ENCODE results near the gene NR2F1. TPM values are rescaled to one million over a fixed set of nuclear protein-coding genes. Genes with fewer than 3 reads are reported as not detected.

The NR2F1 gene
- polyA plus RNA-seq, 1 donor from 2014 or later, result 2.1 TPM

DNA sequence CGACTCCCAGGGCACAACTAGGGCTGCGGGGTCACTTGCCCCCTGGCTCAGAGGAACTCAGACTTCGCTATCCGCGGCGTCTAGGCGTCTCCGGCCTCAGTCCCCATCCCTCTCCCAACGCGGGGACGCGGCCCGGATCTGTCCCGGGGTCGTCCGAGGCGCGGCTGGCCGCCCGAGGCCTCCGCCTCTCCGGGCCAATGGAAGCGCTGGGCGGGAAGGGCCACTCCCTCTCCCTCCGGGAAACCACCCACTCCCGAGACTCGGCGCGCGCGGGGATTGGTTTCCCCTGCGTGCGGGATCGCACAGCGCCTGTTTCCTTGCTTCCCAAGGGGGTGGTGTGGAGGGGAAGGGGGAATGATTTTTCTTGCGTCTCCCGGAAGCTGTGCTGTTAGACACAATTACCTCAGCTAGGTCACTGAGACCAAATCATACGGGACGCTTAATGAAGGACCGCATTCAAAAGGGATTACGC lies 38.3 kb downstream of the NR2F1 start:
- Histone ChIP-seq H3K9ac (ENCODE audit: low read length) (peak overlapping the region; percentile 40), H3K79me2 (replicated peaks; ENCODE audit: insufficient read depth, low read length) (no peaks in the 10 kb centered on the region), H3K27ac (ENCODE audit: low read length) (peak overlapping the region; percentile 78), H3K9me3 (ENCODE audit: low read length) (no peaks in the 10 kb centered on the region), H3K36me3 (ENCODE audit: insufficient read depth, low read length) (no peaks in the 10 kb centered on the region), H3K9me2 (ENCODE audit: insufficient read depth, low read length) (no peaks in the 10 kb centered on the region), H3K4me3 (ENCODE audit: low read length) (peak overlapping the region; percentile 69), H2AFZ (ENCODE audit: low read depth, low read length) (no peak overlapping the region), H4K20me1 (ENCODE audit: insufficient read depth) (no peaks in the 10 kb centered on the region), H3K27me3 (ENCODE audit: insufficient read depth, low read depth, low read length) (peaks cover 45% of the 10 kb centered on the region), H3K4me2 (ENCODE audit: low read length) (peak overlapping the region; percentile 77), H3F3A (ENCODE audit: insufficient read depth, low read length, poor library complexity, severe bottlenecking) (peaks cover 3% of the 10 kb centered on the region)
- TF ChIP-seq, protein P1, sequence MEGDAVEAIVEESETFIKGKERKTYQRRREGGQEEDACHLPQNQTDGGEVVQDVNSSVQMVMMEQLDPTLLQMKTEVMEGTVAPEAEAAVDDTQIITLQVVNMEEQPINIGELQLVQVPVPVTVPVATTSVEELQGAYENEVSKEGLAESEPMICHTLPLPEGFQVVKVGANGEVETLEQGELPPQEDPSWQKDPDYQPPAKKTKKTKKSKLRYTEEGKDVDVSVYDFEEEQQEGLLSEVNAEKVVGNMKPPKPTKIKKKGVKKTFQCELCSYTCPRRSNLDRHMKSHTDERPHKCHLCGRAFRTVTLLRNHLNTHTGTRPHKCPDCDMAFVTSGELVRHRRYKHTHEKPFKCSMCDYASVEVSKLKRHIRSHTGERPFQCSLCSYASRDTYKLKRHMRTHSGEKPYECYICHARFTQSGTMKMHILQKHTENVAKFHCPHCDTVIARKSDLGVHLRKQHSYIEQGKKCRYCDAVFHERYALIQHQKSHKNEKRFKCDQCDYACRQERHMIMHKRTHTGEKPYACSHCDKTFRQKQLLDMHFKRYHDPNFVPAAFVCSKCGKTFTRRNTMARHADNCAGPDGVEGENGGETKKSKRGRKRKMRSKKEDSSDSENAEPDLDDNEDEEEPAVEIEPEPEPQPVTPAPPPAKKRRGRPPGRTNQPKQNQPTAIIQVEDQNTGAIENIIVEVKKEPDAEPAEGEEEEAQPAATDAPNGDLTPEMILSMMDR (IDR thresholded peaks at IDR 0.05; ENCODE audit: poor library complexity, severe bottlenecking), result no peak
- no peak for TF ChIP-seq EZH2 (IDR thresholded peaks at IDR 0.05; ENCODE audit: borderline replicate concordance, insufficient read depth, low read length, poor library complexity, severe bottlenecking)
- no peak for TF ChIP-seq REST (IDR thresholded peaks at IDR 0.05; ENCODE audit: borderline replicate concordance)
- TF ChIP-seq MXI1 (conservative IDR thresholded peaks at IDR 0.05; ENCODE audit: poor library complexity, severe bottlenecking), result no peak
- no peak for TF ChIP-seq TAF1 (IDR thresholded peaks at IDR 0.05; ENCODE audit: low read depth)
- no peak for TF ChIP-seq POLR2AphosphoS5 (IDR thresholded peaks at IDR 0.05)

- TF ChIP-seq, protein P1 (IDR thresholded peaks at IDR 0.05; ENCODE audit: poor library complexity, severe bottlenecking), result peak; percentile 26
- TF ChIP-seq MXI1 (conservative IDR thresholded peaks at IDR 0.05; ENCODE audit: poor library complexity, severe bottlenecking) (no peak), EZH2 (IDR thresholded peaks at IDR 0.05; ENCODE audit: borderline replicate concordance, insufficient read depth, low read length, poor library complexity, severe bottlenecking) (no peak), EP300 (conservative IDR thresholded peaks at IDR 0.05; ENCODE audit: poor library complexity, severe bottlenecking) (peak; percentile 84), RAD21 (conservative IDR thresholded peaks at IDR 0.05) (peak; percentile 42), POLR2AphosphoS5 (IDR thresholded peaks at IDR 0.05) (peak; percentile 60), SMC3 (conservative IDR thresholded peaks at IDR 0.05; ENCODE audit: poor library complexity) (peak; percentile 31), TAF1 (IDR thresholded peaks at IDR 0.05; ENCODE audit: low read depth) (no peak), REST (IDR thresholded peaks at IDR 0.05; ENCODE audit: borderline replicate concordance) (peak; percentile 81)
- no peaks in the 10 kb centered on the region for H3K9me3 ChIP-seq (ENCODE audit: low read length)
- no peak overlapping the region for H2AFZ ChIP-seq (ENCODE audit: low read depth, low read length)
- peak overlapping the region; percentile 43 for H3K9ac ChIP-seq (ENCODE audit: low read length)
- H3K36me3 ChIP-seq (ENCODE audit: insufficient read depth, low read length), result no peaks in the 10 kb centered on the region
- no peaks in the 10 kb centered on the region for H3K79me2 ChIP-seq (replicated peaks; ENCODE audit: insufficient read depth, low read length)
- no peaks in the 10 kb centered on the region for H3K9me2 ChIP-seq (ENCODE audit: insufficient read depth, low read length)
- H3K27me3 ChIP-seq (ENCODE audit: insufficient read depth, low read depth, low read length), result peaks cover 35% of the 10 kb centered on the region
- no peaks in the 10 kb centered on the region for H4K20me1 ChIP-seq (ENCODE audit: insufficient read depth)
- H3K4me2 ChIP-seq (ENCODE audit: low read length), result peak overlapping the region; percentile 77
- peaks cover 3% of the 10 kb centered on the region for H3F3A ChIP-seq (ENCODE audit: insufficient read depth, low read length, poor library complexity, severe bottlenecking)
- peak overlapping the region; percentile 69 for H3K4me3 ChIP-seq (ENCODE audit: low read length)
- peak overlapping the region; percentile 78 for H3K27ac ChIP-seq (ENCODE audit: low read length)
Observed at GRCh38 chr5:93622240-93622885, 39.3 kb downstream of the NR2F1 start.
